HG02852 (cell line): ENCODE measurements around the gene MRPS10.
"Not testable (repeated sequence)": the region's sequence is repeated elsewhere in the genome, so short reads cannot be mapped to it uniquely, and the experiment has no call there.

Experiments used
- ATAC-seq: cut with Tn5 transposase; IDR thresholded peaks from one replicate; pipeline ENCODE4 v1.9.1; 2021; ENCODE audit warnings: mild to moderate bottlenecking, moderate library complexity; ENCODE audit not compliant: unreplicated experiment

Gene MRPS10

DNA sequence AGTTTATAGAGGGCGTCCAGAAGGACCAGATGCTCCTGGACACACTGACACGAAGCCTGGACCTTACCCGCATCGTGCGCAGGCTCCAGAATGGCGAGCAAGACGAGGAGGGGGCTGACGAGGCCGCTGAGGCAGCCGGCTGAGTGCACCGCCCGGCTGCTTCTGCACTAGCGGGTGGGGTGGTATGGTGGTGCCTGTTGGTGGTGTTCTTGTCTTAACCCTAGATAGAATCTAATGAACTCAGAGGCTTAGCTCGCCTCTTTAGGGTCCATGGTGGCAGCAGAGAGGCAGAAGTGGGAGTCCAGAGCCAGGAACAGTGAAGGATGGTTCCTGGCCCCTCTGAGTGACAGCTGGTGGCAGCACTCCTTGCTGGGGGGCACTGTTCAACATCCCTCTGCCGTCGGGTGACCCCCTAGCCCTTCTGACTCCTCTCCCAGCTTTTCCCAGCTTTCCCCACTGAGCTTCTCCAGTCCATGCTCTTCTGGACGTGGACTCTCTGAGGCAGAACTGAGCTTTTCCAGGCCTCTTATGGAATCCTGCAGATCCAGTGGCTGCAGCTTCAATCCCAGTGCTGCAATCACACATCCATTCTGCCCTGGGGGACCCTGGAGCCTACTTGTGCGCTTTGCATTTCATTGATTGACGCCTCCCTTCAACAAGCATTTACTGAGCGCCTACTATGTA is 38.3 kb downstream of the MRPS10 start:
- no peak for ATAC-seq

DNA sequence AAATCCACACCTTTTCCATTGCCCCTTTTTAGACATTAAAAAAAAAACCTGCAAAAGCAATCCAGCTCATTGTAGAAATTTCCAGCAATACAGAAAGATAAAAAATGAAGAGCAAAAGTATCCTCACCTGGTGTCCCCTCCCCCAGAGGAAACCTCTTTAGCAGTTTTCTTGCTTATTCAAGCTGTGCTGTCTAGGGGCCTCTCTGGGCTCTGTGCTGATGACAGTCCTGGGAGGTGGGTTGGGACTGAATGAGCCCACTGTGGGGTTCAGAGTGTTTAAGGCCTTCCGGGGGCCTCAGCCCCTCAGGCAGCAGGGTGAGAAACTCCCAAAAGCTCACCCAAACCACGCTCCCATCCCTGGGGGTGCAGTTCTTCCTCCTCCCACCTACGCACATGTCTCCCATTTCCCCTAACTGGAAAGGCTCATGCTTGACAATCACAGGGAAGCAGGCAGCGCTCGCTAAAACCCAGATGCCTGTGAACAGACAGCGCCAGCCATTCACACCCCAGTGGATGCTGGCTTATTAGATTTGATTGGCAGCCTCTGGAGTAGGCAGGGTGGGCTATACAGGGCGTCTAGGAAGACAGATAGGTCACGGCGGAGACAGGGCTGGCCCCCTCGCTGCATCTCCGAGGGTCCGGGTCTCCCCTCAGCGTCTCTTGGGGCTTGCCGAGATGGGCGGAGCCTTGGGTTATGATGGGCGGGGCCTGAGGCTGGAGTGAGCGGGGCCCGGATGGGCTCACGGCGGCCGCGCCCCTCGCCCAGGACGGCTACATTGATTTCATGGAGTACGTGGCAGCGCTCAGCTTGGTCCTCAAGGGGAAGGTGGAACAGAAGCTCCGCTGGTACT is 39.9 kb downstream of the MRPS10 start:
- ATAC-seq, result no peak

DNA sequence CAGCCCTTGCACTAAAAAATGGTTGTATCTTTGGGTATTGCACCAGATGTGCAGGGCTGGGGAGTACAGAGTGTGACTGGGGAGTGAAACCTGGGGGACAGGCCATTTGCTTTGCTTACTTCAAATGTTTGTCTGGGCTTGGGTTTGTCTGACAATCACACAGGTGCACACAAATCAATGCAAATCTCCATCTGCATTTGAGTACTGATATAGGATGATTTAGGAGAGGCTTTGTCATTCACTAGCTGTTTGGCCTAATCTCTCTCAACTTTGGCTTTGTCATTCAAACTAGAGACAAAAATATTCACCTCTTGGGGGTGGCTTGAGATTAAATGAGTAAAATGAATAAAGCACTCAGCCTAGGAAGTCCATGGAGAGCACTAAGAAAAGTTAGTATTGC is 40.7 kb downstream of the MRPS10 start:
- no peak for ATAC-seq

DNA sequence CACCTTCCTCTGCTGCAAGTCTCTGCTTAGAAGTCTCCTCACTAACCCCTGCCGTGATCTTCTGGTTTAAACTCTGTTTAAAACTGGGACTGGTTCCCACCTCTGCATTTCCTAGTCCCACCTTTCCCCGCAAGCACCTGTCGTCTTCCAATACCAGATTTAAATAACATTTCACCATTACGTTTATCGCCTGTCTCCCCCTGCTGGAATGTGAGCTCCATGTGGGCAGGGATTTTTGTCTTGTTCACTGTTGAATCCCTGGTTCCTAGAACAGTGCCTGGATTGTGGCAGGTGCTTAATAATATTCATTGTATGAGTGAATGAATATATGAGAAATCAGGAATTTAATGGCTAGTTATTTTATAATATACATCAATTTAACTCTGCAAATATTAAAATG is 41.8 kb downstream of the MRPS10 start:
- no peak for ATAC-seq

DNA sequence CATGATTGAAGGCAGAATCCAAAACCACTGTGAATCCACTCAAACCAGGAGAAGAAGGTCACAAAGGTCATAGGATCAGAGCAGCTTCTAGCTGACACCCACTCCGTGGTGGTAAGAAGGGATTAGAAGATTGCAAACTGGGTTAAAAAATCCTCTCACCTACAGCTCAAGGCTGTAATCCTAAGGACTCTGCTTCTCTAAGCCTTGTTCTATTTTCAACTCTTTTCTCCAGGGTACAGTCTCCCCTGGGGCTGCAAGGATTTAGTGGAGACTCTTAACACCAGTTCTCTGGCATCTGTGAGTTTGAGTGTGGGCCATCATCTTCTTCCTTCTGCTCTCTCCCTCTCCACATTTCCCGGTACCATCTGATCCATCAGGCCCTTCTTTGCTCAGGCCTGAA is 44.6 kb downstream of the MRPS10 start, which contains the start of gene GUCA1A:
Gene GUCA1A, plus strand, starts transcription at position 264 of the 400 bp plus-strand sequence. CDS start 250 bp downstream, outside the sequence.
- no peak for ATAC-seq

GRCh38 chr6:42171813-42172581 is 45.7 kb downstream of the MRPS10 start:
- ATAC-seq, result no peak

GRCh38 chr6:42169780-42170179 is 47.9 kb downstream of the MRPS10 start:
- not testable (repeated sequence) for ATAC-seq

GRCh38 chr6:42168650-42169049 is 49.0 kb downstream of the MRPS10 start:
- ATAC-seq, result no peak

DNA sequence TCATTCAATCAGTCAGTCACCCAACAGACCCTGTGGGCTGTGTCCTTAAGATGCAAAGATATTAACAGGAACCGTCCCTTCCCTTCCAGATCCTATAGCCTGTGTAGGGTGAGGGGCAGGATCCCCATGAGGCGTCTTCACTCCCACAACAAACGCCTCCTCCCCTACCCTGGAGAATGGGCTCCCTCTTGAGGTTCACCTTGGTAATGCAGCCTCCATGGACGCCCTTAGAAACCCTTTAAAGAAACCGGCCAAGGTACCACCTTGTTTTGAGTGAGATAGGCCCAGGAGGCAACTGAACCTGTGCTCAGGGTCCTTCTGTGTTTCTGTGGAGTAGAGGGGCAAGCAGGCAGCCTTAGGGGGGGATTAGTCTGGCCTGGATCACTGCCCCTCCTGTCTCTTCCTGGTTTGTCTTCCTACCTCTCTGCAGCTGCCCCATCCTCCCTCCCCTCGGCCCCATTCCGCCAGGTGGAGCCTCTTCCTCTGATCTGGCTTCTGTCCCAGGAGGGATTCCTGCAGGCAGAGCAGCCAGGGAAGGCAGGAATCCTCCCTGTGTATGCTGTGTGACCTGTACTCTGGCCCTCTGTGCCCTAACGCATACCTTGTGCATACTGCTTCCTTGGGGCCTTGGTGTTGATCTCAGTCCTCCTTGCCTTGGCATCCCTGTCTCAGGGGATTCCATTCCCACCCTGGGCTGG is 51.1 kb downstream of the MRPS10 start:
- no peak for ATAC-seq

GRCh38 chr6:42165016-42165415 is 52.6 kb downstream of the MRPS10 start:
- ATAC-seq, result no peak

- ATAC-seq, result no peak
Measured at GRCh38 chr6:42163981-42164380, 53.7 kb downstream of the MRPS10 start.

DNA sequence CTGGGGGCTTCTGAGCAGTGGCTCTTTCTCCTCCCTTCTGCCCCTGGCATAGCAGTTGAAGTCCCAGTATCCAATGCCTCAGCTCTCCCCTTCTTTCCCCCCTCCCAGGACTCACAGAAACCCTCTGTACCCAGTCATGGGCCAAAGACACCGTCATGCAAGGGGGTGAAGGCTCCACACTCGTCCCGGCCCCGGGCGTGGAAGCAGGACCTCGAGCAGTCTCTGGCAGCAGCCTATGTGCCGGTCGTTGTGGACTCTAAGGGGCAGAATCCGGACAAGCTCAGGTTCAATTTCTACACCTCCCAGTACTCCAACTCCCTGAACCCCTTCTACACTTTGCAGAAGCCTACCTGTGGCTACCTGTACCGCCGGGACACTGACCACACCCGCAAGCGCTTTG is 54.8 kb downstream of the MRPS10 start:
- no peak for ATAC-seq

GRCh38 chr6:42162384-42162783 is 55.3 kb downstream of the MRPS10 start:
- ATAC-seq, result no peak

GRCh38 chr6:42159431-42160024 is 58.1 kb downstream of the MRPS10 start:
- no peak for ATAC-seq

DNA sequence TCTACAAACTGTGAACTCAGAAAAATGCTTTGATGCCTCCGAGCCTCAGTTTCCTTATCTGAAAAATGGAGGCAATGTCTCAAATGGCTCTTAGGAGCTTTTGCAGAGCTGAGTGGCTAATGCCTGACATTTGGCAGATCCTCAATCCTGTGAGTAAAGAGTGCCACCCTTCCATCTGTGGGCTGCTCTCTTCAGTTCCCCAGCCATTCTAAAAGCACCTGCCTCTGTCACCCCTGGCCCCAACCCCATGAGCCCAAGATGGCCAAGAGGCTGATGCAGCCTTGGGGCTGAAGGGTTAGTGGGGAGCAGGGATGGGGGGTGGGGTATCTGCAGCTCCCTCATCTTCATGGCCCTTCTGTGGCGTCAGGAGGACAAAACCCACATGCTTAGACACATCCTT is 59.0 kb downstream of the MRPS10 start:
- ATAC-seq, result no peak

DNA sequence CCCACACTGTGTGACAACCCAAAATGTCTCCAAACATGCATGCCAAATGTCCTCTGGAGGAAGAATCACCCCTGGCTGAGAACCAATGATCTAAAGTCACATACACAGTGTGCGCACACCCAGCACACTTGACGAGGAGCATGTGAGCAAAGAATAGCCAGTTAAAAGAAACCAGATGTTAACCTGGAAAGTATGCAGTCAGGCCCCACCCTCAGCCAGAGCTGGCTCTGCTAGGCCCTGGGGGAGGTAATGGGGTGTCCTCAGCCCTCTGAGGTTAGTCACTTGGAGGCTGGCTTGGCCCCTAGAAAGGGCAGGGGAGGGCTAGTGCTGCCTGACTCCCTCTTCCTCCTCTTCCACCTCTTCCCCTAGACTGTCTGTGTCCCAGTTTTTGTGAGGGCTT is 59.6 kb downstream of the MRPS10 start:
- no peak for ATAC-seq
